Spleen (tissue), 7 donors: ENCODE results near the gene SSBP2.

Experiments
- POLR2A ChIP-seq, 3 donors: fragments of 450-650 bp; IDR thresholded peaks; one replicate each; pipeline ENCODE4 v1.5.1; 2017; ENCODE audit warnings: antibody characterized with exemption in 3 of 3, mild to moderate bottlenecking in 1 of 3
- TF ChIP-seq, protein P1 (sequence below), 11 experiments: fragments of 200-600 bp in 7 of 11; fragments of 450-650 bp in 4 of 11; sonication (generic) in 4 of 11; IDR thresholded peaks in 8 of 11; conservative IDR thresholded peaks in 3 of 11; 1 replicate in 7 of 11; 2 replicates in 4 of 11; pipeline versions ENCODE4 v1.4.0 to v1.8.0; 2016 to 2021; ENCODE audit warnings: antibody characterized with exemption in 11 of 11, inconsistent platforms in 4 of 11, mild to moderate bottlenecking in 1 of 11
- donor health status: DM: no; HTN: no; CAD: no; lungs with moderate emphysema.
- donor health status: DM: no; HTN: no; CAD: no.
- donor health status: DM: no; HTN: no; CAD: no.

DNA sequence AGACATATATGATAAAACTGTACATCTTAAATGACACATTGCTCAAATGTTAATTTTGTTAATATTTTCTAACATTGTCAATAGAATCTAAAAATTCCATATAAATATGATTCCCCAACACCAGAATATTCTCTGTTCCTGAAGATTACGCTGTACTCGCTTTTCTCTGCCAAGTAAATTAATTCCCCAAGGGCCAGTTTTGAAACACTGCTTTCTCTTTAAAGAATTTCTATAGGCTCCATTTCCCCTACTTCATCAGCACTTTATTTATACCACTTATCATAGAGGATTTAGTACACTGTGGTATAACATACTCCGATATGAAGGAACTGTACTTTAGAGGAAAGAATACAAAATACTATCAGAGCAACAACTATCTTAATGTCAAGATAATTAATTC is 255.6 kb downstream of the SSBP2 start:
- TF ChIP-seq POLR2A (IDR thresholded peaks at IDR 0.05) = no peak
- TF ChIP-seq, protein P1, sequence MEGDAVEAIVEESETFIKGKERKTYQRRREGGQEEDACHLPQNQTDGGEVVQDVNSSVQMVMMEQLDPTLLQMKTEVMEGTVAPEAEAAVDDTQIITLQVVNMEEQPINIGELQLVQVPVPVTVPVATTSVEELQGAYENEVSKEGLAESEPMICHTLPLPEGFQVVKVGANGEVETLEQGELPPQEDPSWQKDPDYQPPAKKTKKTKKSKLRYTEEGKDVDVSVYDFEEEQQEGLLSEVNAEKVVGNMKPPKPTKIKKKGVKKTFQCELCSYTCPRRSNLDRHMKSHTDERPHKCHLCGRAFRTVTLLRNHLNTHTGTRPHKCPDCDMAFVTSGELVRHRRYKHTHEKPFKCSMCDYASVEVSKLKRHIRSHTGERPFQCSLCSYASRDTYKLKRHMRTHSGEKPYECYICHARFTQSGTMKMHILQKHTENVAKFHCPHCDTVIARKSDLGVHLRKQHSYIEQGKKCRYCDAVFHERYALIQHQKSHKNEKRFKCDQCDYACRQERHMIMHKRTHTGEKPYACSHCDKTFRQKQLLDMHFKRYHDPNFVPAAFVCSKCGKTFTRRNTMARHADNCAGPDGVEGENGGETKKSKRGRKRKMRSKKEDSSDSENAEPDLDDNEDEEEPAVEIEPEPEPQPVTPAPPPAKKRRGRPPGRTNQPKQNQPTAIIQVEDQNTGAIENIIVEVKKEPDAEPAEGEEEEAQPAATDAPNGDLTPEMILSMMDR (IDR thresholded peaks at IDR 0.05 in 8 of 11, conservative IDR thresholded peaks at IDR 0.05 in 3 of 11) = no peak
